HCT116 (cell line): Measurements from ENCODE around the gene FAM234A. TPM values are rescaled to one million over a fixed set of nuclear protein-coding genes. Genes with fewer than 3 reads are reported as not detected.

Source experiments
- ATAC-seq: fragments of 200-7000 bp; cut with Tn5 transposase; 2 replicates; pipeline ENCODE4 v1.9.1; 2020; ENCODE audit warnings: mild to moderate bottlenecking, moderate library complexity
- BruUV-seq: library from RNA; stranded (reverse); fragments of 400-500 nt; replicated peaks from 2 replicates; lab custom pipeline; 2021; lab: Mats Ljungman, UMichigan
- CTCF ChIA-PET: fragments of 300-600 bp; sonication (Branson Sonifier 250); formaldehyde crosslinking; loops from one replicate; lab custom pipeline; 2021; ENCODE audit warnings: antibody characterized with exemption; lab: Charles Lee
- POLR2A ChIA-PET: fragments of 300-600, 350-600 bp; sonication (Branson Sonifier 250); formaldehyde crosslinking; loops from one replicate; lab custom pipeline; 2021; ENCODE audit warnings: antibody characterized with exemption; lab: Charles Lee
- RAD21 ChIA-PET, 2 experiments: fragments of 300-600 bp; sonication (Branson Sonifier 250); formaldehyde crosslinking; loops; one replicate each; lab custom pipeline; 2023; ENCODE audit warnings: low total read pairs in 2 of 2; ENCODE audit not compliant: uncharacterized antibody in 2 of 2, unreplicated experiment in 2 of 2, low non-redundant PET in 1 of 2; lab: Charles Lee
- DNase-seq: peaks from one replicate; pipeline ENCODE4 v3.0.0-alpha.2; 2010; ENCODE audit warnings: low read depth, low spot score
- H2AFZ ChIP-seq: fragments of 200-600 bp; shearing (Covaris generic), sonication (generic); 2 replicates; pipeline ENCODE4 v1.6.1; 2017; ENCODE audit warnings: low read depth, mixed run types, mixed read lengths, antibody characterized with exemption, low read length; ENCODE audit not compliant: poor library complexity, severe bottlenecking
- H3K27ac ChIP-seq: 2 replicates; pipeline ENCODE4 v1.5.1; 2012; ENCODE audit warnings: low read depth, low read length
- H3K27me3 ChIP-seq: fragments of 200-600 bp; sonication (generic); 2 replicates; pipeline ENCODE4 v1.6.1; 2016; ENCODE audit warnings: mixed run types, low read length, mixed read lengths; ENCODE audit not compliant: insufficient read depth
- H3K36me3 ChIP-seq, 2 experiments: fragments of 200-500 bp in 1 of 2; fragments of 200-600 bp in 1 of 2; sonication (Bioruptor generic) in 1 of 2; sonication (generic) in 1 of 2; 2 replicates each; pipeline versions ENCODE4 v1.5.1 to v1.6.1; 2014 to 2016; ENCODE audit warnings: low read length in 2 of 2, inconsistent platforms in 1 of 2, mixed read lengths in 1 of 2, mixed run types in 1 of 2; ENCODE audit not compliant: insufficient read depth in 2 of 2, control insufficient read depth in 1 of 2
- H3K4me1 ChIP-seq, 2 experiments: fragments of 200-600 bp in 1 of 2; sonication (generic) in 1 of 2; 2 replicates each; pipeline versions ENCODE4 v1.5.1 to v1.6.1; 2012 to 2017; ENCODE audit warnings: low read length in 2 of 2, inconsistent platforms in 1 of 2, mild to moderate bottlenecking in 1 of 2, mixed read lengths in 1 of 2, mixed run types in 1 of 2, moderate library complexity in 1 of 2; ENCODE audit not compliant: insufficient read depth in 2 of 2, control insufficient read depth in 1 of 2
- H3K4me2 ChIP-seq: fragments of 200-600 bp; sonication (generic); 2 replicates; pipeline ENCODE4 v1.6.1; 2017; ENCODE audit warnings: mixed run types, low read length, mixed read lengths
- H3K4me3 ChIP-seq, 2 experiments: fragments of 200-600 bp in 1 of 2; sonication (generic) in 1 of 2; replicated peaks in 1 of 2; 2 replicates each; pipeline ENCODE4 v1.5.1; 2011 to 2016; ENCODE audit warnings: low read length in 2 of 2, control low read depth in 1 of 2, low read depth in 1 of 2, mild to moderate bottlenecking in 1 of 2, mixed read lengths in 1 of 2, mixed run types in 1 of 2
- H3K79me2 ChIP-seq: fragments of 200-600 bp; sonication (generic); 2 replicates; pipeline ENCODE4 v1.6.1; 2017; ENCODE audit warnings: mild to moderate bottlenecking, mixed run types, low read length, moderate library complexity, mixed read lengths; ENCODE audit not compliant: insufficient read depth
- H3K9ac ChIP-seq: fragments of 200-600 bp; sonication (generic); 2 replicates; pipeline ENCODE4 v1.6.1; 2016; ENCODE audit warnings: low read length, mixed read lengths
- H3K9me2 ChIP-seq: fragments of 200-600 bp; sonication (generic), shearing (Covaris generic); 2 replicates; pipeline ENCODE4 v1.6.1; 2017; ENCODE audit warnings: mixed run types, mild to moderate bottlenecking, moderate library complexity; ENCODE audit not compliant: insufficient read depth
- H3K9me3 ChIP-seq, 2 experiments: fragments of 200-500 bp in 1 of 2; fragments of 200-600 bp in 1 of 2; sonication (Bioruptor generic) in 1 of 2; sonication (generic) in 1 of 2; 2 replicates each; pipeline ENCODE4 v1.6.1; 2014 to 2017; ENCODE audit warnings: low read length in 2 of 2, mixed read lengths in 2 of 2, inconsistent platforms in 1 of 2, low read depth in 1 of 2, mild to moderate bottlenecking in 1 of 2, mixed run types in 1 of 2, moderate library complexity in 1 of 2; ENCODE audit not compliant: control insufficient read depth in 1 of 2, insufficient read depth in 1 of 2
- H4K20me1 ChIP-seq: fragments of 200-600 bp; sonication (generic), shearing (Covaris generic); 2 replicates; pipeline ENCODE4 v1.6.1; 2017; ENCODE audit warnings: mixed run types, mild to moderate bottlenecking, moderate library complexity; ENCODE audit not compliant: insufficient read depth
- CEBPB ChIP-seq: IDR thresholded peaks from 2 replicates; pipeline ENCODE4 v1.6.1; 2012; ENCODE audit warnings: low read depth
- EGR1 ChIP-seq: IDR thresholded peaks from 2 replicates; pipeline ENCODE4 v1.6.1; 2012; ENCODE audit warnings: low read depth
- ELF1 ChIP-seq: IDR thresholded peaks from 2 replicates; pipeline ENCODE4 v1.6.1; 2012; ENCODE audit warnings: low read depth, borderline replicate concordance
- EZH2phosphoT487 ChIP-seq: fragments of 200-600 bp; IDR thresholded peaks from 2 replicates; pipeline ENCODE4 v1.6.1; 2018; ENCODE audit warnings: antibody characterized with exemption, borderline replicate concordance
- FOSL1 ChIP-seq: IDR thresholded peaks from 2 replicates; pipeline ENCODE4 v1.6.1; 2012; ENCODE audit warnings: low read depth
- JUND ChIP-seq: IDR thresholded peaks from 2 replicates; pipeline ENCODE4 v1.6.1; 2012
- MAX ChIP-seq: IDR thresholded peaks from 2 replicates; pipeline ENCODE4 v1.6.1; 2012
- POLR2A ChIP-seq: IDR thresholded peaks from 2 replicates; pipeline ENCODE4 v1.7.0; 2011; ENCODE audit warnings: borderline replicate concordance; ENCODE audit not compliant: insufficient read depth, insufficient read length; ENCODE audit errors: extremely low read depth
- POLR2AphosphoS5 ChIP-seq: IDR thresholded peaks from 2 replicates; pipeline ENCODE4 v1.6.1; 2011; ENCODE audit warnings: mild to moderate bottlenecking, low read depth, low read length, moderate library complexity
- RAD21 ChIP-seq: IDR thresholded peaks from 2 replicates; pipeline ENCODE4 v1.6.1; 2012; ENCODE audit warnings: low read depth, mild to moderate bottlenecking
- REST ChIP-seq: IDR thresholded peaks from 2 replicates; pipeline ENCODE4 v1.6.1; 2012; ENCODE audit warnings: low read depth
- SIN3A ChIP-seq: IDR thresholded peaks from 2 replicates; pipeline ENCODE4 v1.6.1; 2012; ENCODE audit warnings: low read depth
- SP1 ChIP-seq: IDR thresholded peaks from 2 replicates; pipeline ENCODE4 v1.6.1; 2012; ENCODE audit warnings: low read depth
- ZFX ChIP-seq: fragments of 450-650 bp; IDR thresholded peaks from 2 replicates; pipeline ENCODE4 v1.6.1; 2017
- intact Hi-C: fragments of 100-400 bp; cut with micrococcal nuclease; formaldehyde crosslinking; loops from 2 replicates; pipeline ENCODE4 v1.10.0; 2022
- total RNA-seq: library from RNA; stranded (reverse); gene quantifications from one replicate; pipeline ENCODE4 v1.2.1, GENCODE V29; 2021; ENCODE audit not compliant: unreplicated experiment

Gene FAM234A
- total RNA-seq, 1 experiment from 2014 or later, result 36.4 TPM

GRCh38 chr16:289395-289997 lies 54.9 kb downstream of the FAM234A start:
- RAD21 ChIA-PET, result no interaction called here
- Histone ChIP-seq H3K9me3 (no peaks in the 10 kb centered on the region), H3K79me2 (no peaks in the 10 kb centered on the region), H3K4me1 (no peaks in the 10 kb centered on the region), H3K9ac (no peak overlapping the region), H3K27ac (no peak overlapping the region), H3K27me3 (no peaks in the 10 kb centered on the region), H3K36me3 (no peaks in the 10 kb centered on the region), H4K20me1 (no peaks in the 10 kb centered on the region), H3K4me3 (no peak overlapping the region), H3K9me2 (no peaks in the 10 kb centered on the region), H2AFZ (no peak overlapping the region), H3K4me2 (no peak overlapping the region)
- intact Hi-C loops, result no loop called here
- CTCF ChIA-PET, result no interaction called here
- POLR2A ChIA-PET, result no interaction called here
- no peak for DNase-seq
- TF ChIP-seq POLR2A (no peak), JUND (no peak), REST (no peak), FOSL1 (no peak)
- no peak for ATAC-seq
- BruUV-seq, result no TSS peak

- no peak for TF ChIP-seq MAX
- TF ChIP-seq EZH2phosphoT487, result no peak
- TF ChIP-seq SIN3A, result no peak
- no peak for TF ChIP-seq RAD21
- TF ChIP-seq ELF1, result no peak
- TF ChIP-seq ZFX, result no peak
- no peak for TF ChIP-seq CEBPB
- TF ChIP-seq POLR2AphosphoS5, result no peak
- TF ChIP-seq EGR1, result no peak
- TF ChIP-seq SP1, result no peak
- no peaks in the 10 kb centered on the region for H3K9me3 ChIP-seq
- ChIA-PET POLR2A (no interaction called here), RAD21 (no interaction called here), CTCF (no interaction called here)
- H3K27ac ChIP-seq, result no peak overlapping the region
- intact Hi-C loops, result no loop called here
- DNase-seq (no peak), ATAC-seq (no peak)
- no peaks in the 10 kb centered on the region for H3K27me3 ChIP-seq
- no peaks in the 10 kb centered on the region for H3K36me3 ChIP-seq
- no peaks in the 10 kb centered on the region for H4K20me1 ChIP-seq
- H3K79me2 ChIP-seq, result no peaks in the 10 kb centered on the region
- no peak overlapping the region for H3K9ac ChIP-seq
- H3K4me2 ChIP-seq, result no peak overlapping the region
- BruUV-seq, result no TSS peak
- H3K4me3 ChIP-seq, result no peak overlapping the region
- H2AFZ ChIP-seq, result no peak overlapping the region
- H3K9me2 ChIP-seq, result no peaks in the 10 kb centered on the region
- no peaks in the 10 kb centered on the region for H3K4me1 ChIP-seq
Observed at GRCh38 chr16:290015-290680, 55.5 kb downstream of the FAM234A start.
